Testis (tissue), 3 donors: ENCODE measurements around the gene LMNTD2. TPM values are rescaled to one million over a fixed set of nuclear protein-coding genes. Genes with fewer than 3 reads are reported as not detected.

Experiments
- DNase-seq: peaks from one replicate; pipeline ENCODE4 v3.0.0-alpha.2; 2019
- H3K27ac ChIP-seq, 2 donors: fragments of 200-600 bp; sonication (generic); one replicate each; pipeline ENCODE4 v1.5.1; 2019
- H3K27me3 ChIP-seq: fragments of 200-600 bp; sonication (generic); one replicate; pipeline ENCODE4 v1.5.1; 2019
- H3K36me3 ChIP-seq: fragments of 200-600 bp; sonication (generic); one replicate; pipeline ENCODE4 v1.5.1; 2017; ENCODE audit warnings: low read depth; ENCODE audit errors: missing control alignments
- H3K4me1 ChIP-seq: fragments of 200-600 bp; sonication (generic); one replicate; pipeline ENCODE4 v1.5.1; 2019
- H3K4me3 ChIP-seq, 2 donors: fragments of 200-600 bp; sonication (generic); one replicate each; pipeline ENCODE4 v1.5.1; 2017 to 2019
- H3K9me3 ChIP-seq: fragments of 200-600 bp; sonication (generic); one replicate; pipeline ENCODE4 v1.5.1; 2017
- POLR2A ChIP-seq: fragments of 450-650 bp; IDR thresholded peaks from one replicate; pipeline ENCODE4 v1.6.1; 2017; ENCODE audit warnings: antibody characterized with exemption, mild to moderate bottlenecking, moderate library complexity
- WGBS, 2 donors: methylation state at CpG; one replicate each; pipeline ENCODE4 v1.1.5; 2018; 5-methylcytosine and 5-hydroxymethylcytosine counted together
- intact Hi-C: fragments of 100-400 bp; cut with DNase I; formaldehyde crosslinking; loops from one replicate; pipeline ENCODE4 v1.15.1; 2023; ENCODE audit warnings: low total_unique reads
- microRNA counts, 2 donors: library from miRNA; unstranded; fragments of <30 nt; microRNA quantifications; one replicate each; lab custom pipeline; 2016
- microRNA-seq, 2 donors: library from miRNA; unstranded; fragments of <30 nt; microRNA quantifications; one replicate each; pipeline ENCODE4, GENCODE V29; 2016; ENCODE audit warnings: borderline number of aligned reads in 2 of 2, borderline replicate concordance in 1 of 2
- polyA plus RNA-seq: library from polyadenylated mRNA; stranded (reverse); fragments of 350-450 nt; fragmentation: Illumina TruSeq; extraction: RNeasy Lipid Tissue Mini Kit (QIAGEN cat#74804); gene quantifications from one replicate; pipeline ENCODE4 v1.2.3, GENCODE V29; 2014; ENCODE audit warnings: low read depth, low replicate concordance; ENCODE audit not compliant: insufficient read depth
- small RNA-seq, 2 donors: library from RNA; depleted of rRNA; stranded (forward); fragments of <200 nt; gene quantifications; one replicate each; pipeline ENCODE3, GENCODE V24; 2016
- total RNA-seq, 2 donors: library from RNA; depleted of rRNA; stranded (reverse); fragments of >200 nt; gene quantifications; one replicate each; pipeline ENCODE4 v1.2.3, GENCODE V29; 2016
- TF ChIP-seq, protein P1 (sequence below), 3 experiments: fragments of 450-650 bp in 2 of 3; fragments of 200-600 bp in 1 of 3; sonication (generic) in 1 of 3; IDR thresholded peaks; one replicate each; pipeline ENCODE4 v1.5.1; 2016 to 2019; ENCODE audit warnings: antibody characterized with exemption in 3 of 3, mild to moderate bottlenecking in 2 of 3, moderate library complexity in 1 of 3

The LMNTD2 gene
- total and polyA plus RNA-seq, 3 donors from 2014 or later, result 26.1 to 59.9 (median 29.2) TPM

DNA sequence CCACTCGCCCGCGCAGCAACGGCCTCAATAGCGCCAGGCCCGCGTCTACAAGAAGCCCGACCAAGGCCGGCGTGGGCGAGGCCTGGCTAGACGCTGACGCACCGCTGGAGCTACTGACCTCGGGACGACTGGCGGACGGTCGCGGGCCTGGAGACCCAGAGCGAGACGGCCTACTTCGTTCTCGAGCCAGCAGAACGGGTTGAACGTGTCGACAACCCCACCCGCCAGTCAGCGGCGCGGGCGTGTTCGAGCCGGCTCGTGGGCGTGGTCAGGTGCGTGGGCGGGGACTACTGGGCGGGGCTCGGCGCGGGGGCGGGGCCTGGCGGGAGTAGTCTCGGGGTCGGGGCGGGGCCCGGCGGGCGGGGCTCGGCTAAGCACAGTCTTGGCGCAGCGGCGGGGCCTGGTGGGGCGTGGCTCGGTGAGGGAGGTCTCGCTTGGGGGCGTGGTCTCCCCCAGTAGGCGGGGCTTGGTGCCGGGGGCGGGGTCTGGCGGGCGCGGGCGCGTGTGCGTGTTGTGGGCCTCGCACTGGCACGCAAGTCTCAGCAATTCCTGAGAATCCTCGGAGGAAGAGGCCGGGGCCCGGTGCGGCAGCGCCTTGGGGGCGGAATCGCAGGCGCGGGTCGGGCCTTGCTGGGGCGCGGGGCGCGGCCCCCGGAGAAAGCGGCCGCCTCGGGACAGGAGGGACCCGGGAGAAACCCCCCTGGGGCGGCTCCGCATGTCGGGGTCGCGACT, 53.4 kb downstream of the LMNTD2 start, which contains the start of gene RNH1:
Gene RNH1 (minus strand): TSS at position 248 of the 732 bp plus-strand sequence. CDS start 5,080 bp downstream, outside the sequence.
- H3K27me3 ChIP-seq, result no peaks in the 10 kb centered on the region
- WGBS, 2 donors, result 0% methylated on average over 11 to 35 of the region's 93 CpGs
- DNase-seq, result peak; percentile 99
- intact Hi-C loops, result no loop called here
- no peak for TF ChIP-seq POLR2A
- TF ChIP-seq, protein P1, sequence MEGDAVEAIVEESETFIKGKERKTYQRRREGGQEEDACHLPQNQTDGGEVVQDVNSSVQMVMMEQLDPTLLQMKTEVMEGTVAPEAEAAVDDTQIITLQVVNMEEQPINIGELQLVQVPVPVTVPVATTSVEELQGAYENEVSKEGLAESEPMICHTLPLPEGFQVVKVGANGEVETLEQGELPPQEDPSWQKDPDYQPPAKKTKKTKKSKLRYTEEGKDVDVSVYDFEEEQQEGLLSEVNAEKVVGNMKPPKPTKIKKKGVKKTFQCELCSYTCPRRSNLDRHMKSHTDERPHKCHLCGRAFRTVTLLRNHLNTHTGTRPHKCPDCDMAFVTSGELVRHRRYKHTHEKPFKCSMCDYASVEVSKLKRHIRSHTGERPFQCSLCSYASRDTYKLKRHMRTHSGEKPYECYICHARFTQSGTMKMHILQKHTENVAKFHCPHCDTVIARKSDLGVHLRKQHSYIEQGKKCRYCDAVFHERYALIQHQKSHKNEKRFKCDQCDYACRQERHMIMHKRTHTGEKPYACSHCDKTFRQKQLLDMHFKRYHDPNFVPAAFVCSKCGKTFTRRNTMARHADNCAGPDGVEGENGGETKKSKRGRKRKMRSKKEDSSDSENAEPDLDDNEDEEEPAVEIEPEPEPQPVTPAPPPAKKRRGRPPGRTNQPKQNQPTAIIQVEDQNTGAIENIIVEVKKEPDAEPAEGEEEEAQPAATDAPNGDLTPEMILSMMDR (IDR thresholded peaks at IDR 0.05), result no peak
- peaks cover 25% of the 10 kb centered on the region for H3K4me1 ChIP-seq
- no peaks in the 10 kb centered on the region for H3K36me3 ChIP-seq
- peak within 1 kb of the TSS; percentile 81 to 96 for H3K4me3 ChIP-seq
- H3K27ac ChIP-seq, result peak within 1 kb of the TSS; percentile 91 to 100
- no peaks in the 10 kb centered on the region for H3K9me3 ChIP-seq

DNA sequence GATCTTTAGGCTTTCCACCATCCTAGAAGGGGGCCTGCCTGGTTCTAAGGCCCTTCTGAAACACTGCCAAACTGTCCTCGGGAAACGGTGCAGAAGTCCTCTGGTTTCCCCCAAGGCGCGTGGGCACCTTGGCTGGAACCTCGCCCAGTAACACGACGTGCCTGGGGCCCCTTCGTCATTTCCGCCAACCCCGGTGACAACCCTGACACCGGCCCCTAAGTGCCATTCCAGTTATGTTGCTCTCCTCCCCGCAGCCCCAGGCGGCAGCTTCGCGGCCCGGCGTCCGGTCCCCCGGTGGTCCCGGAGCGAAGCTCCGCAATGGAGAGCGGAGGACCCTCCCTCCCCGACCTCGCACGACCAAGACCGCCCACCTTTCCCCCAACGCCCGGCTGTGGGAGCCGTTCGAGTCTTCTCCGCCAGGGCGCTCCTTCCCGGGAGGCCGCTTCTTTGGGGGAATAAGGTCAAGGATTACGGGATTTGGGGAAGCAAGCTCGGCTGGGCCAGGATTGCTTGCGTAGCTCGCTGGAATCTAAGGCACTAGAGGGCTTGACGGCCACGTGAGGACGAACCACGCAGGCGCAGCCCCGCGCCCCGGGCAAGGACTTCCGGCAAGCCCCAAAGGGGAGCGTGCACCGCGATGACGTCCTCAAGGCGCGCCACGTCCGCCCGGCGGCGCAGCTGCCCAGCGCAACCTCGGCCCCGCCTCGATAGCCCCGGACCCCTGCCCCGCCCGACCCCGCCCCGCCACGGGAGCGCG, 54.1 kb downstream of the LMNTD2 start:
- H3K4me1 ChIP-seq, result peaks cover 25% of the 10 kb centered on the region
- 1% methylated on average over 58 of the region's 71 CpGs; no CpG with 5 or more reads in 1 of the 2 donors for WGBS, 2 donors
- H3K27ac ChIP-seq, result peak overlapping the region; percentile 91 to 100
- no peaks in the 10 kb centered on the region for H3K9me3 ChIP-seq
- H3K27me3 ChIP-seq, result no peaks in the 10 kb centered on the region
- no peak for TF ChIP-seq POLR2A
- TF ChIP-seq, protein P1 (IDR thresholded peaks at IDR 0.05), result peak in 1 of 3 experiments; percentile 24
- H3K4me3 ChIP-seq, result peak overlapping the region; percentile 81 to 96
- no peaks in the 10 kb centered on the region for H3K36me3 ChIP-seq
- peak; percentile 97 for DNase-seq
- intact Hi-C loops, result no loop called here

DNA sequence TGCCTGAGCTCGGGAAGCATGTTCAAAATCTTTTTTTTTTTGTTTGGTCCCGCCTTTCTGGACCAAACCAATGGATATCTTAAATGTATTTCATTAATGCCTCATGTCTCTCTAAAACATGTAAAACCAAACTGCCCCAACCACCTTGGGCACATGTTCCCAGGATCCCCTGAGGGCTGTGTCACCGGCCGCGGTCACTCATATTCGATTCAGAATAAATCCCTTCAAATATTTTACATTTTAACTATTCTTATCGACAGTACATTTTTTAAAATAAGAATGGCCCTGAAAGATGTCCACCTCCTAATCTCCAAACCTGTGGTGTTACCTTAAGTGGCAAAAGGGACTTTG, 55.6 kb downstream of the LMNTD2 start:
- no peaks in the 10 kb centered on the region for H3K27me3 ChIP-seq
- intact Hi-C loops, result no loop called here
- H3K4me1 ChIP-seq, result peaks cover 25% of the 10 kb centered on the region
- H3K36me3 ChIP-seq, result no peaks in the 10 kb centered on the region
- H3K27ac ChIP-seq, result peak overlapping the region; percentile 23 to 83
- no peaks in the 10 kb centered on the region for H3K9me3 ChIP-seq
- peak overlapping the region; percentile 46 to 64 for H3K4me3 ChIP-seq
- no peak for TF ChIP-seq POLR2A
- TF ChIP-seq, protein P1 (IDR thresholded peaks at IDR 0.05), result no peak
- no peak for DNase-seq
- WGBS, 2 donors, result 37 to 49% methylated on average over 7 of the region's 7 CpGs

MicroRNA genes within 50 kb of the gene (microRNA counts, 767-probe panel; counts per million panel counts)
- microRNA hsa-miR-210 (lab: Ali Mortazavi, UCI), result 0 to 152 counts per million in 2 donors

Small RNA genes lying within 50 kb of the gene (microRNA-seq; reads per million reads assigned to microRNA genes)
- gene MIR210, result 91.8 to 96.0 reads per million in 2 donors

Small RNA genes lying within 50 kb of the gene (small RNA-seq; reads per million reads assigned to genes)
- gene MIR210, result 3.1 to 3.5 reads per million in 2 donors

Other genes starting within 250 kb of the LMNTD2 start
- 10 to 100 TPM; 63.1 to 93.3 TPM for gene IFITM1, start 246.7 kb downstream of the LMNTD2 start, total RNA-seq
- 146 TPM for gene IFITM1, start 246.7 kb downstream of the LMNTD2 start, polyA plus RNA-seq
- gene IFITM3, start 239.9 kb downstream of the LMNTD2 start, total RNA-seq, result 100 to 1,000 TPM; 256 to 459 TPM
- gene IFITM3, start 239.9 kb downstream of the LMNTD2 start, polyA plus RNA-seq, result 717 TPM
- 10 to 100 TPM in 1 of 2 donors, 1 to 10 TPM in 1; 7.2 to 10.1 TPM for gene B4GALNT4, start 191.2 kb downstream of the LMNTD2 start, total RNA-seq
- 4.3 TPM for gene B4GALNT4, start 191.2 kb downstream of the LMNTD2 start, polyA plus RNA-seq
- gene PKP3, start 166.5 kb downstream of the LMNTD2 start, total RNA-seq, result 1 to 10 TPM; 1.6 to 3.1 TPM
- 1.2 TPM for gene PKP3, start 166.5 kb downstream of the LMNTD2 start, polyA plus RNA-seq
- 10 to 100 TPM; 39.3 to 43.8 TPM for gene SIGIRR, start 145.7 kb downstream of the LMNTD2 start, total RNA-seq
- gene SIGIRR, start 145.7 kb downstream of the LMNTD2 start, polyA plus RNA-seq, result 35.5 TPM
- 1 to 10 TPM; 1.9 to 2.9 TPM for gene ANO9, start 118.7 kb downstream of the LMNTD2 start, total RNA-seq
- gene ANO9, start 118.7 kb downstream of the LMNTD2 start, polyA plus RNA-seq, result 1.6 TPM
- gene PTDSS2, start 110.5 kb downstream of the LMNTD2 start, total RNA-seq, result 100 to 1,000 TPM; 107 to 160 TPM
- 116 TPM for gene PTDSS2, start 110.5 kb downstream of the LMNTD2 start, polyA plus RNA-seq
- 100 to 1,000 TPM; 210 to 264 TPM for gene RNH1, start 53.5 kb downstream of the LMNTD2 start, total RNA-seq
- 211 TPM for gene RNH1, start 53.5 kb downstream of the LMNTD2 start, polyA plus RNA-seq
- gene HRAS, start 25.2 kb downstream of the LMNTD2 start, total RNA-seq, result 10 to 100 TPM; 35.1 to 49.7 TPM
- 31.4 TPM for gene HRAS, start 25.2 kb downstream of the LMNTD2 start, polyA plus RNA-seq
- gene LRRC56, start 23.2 kb downstream of the LMNTD2 start, total RNA-seq, result 10 to 100 TPM; 11.6 to 22.2 TPM
- gene LRRC56, start 23.2 kb downstream of the LMNTD2 start, polyA plus RNA-seq, result 23.5 TPM
- gene RASSF7, start 232 bp upstream of the LMNTD2 start, total RNA-seq, result 10 to 100 TPM; 22.0 to 35.7 TPM
- 13.2 TPM for gene RASSF7, start 232 bp upstream of the LMNTD2 start, polyA plus RNA-seq
- gene PHRF1, start 15.7 kb upstream of the LMNTD2 start, total RNA-seq, result 10 to 100 TPM; 62.9 to 74.4 TPM
- 30.2 TPM for gene PHRF1, start 15.7 kb upstream of the LMNTD2 start, polyA plus RNA-seq
- gene IRF7, start 55.2 kb upstream of the LMNTD2 start, total RNA-seq, result 10 to 100 TPM; 13.0 to 30.1 TPM
- gene IRF7, start 55.2 kb upstream of the LMNTD2 start, polyA plus RNA-seq, result 9.9 TPM
- gene CDHR5, start 64.2 kb upstream of the LMNTD2 start, total RNA-seq, result under 1 TPM; 0.12 to 0.63 TPM
- 2.3 TPM for gene CDHR5, start 64.2 kb upstream of the LMNTD2 start, polyA plus RNA-seq
- 1 to 10 TPM; 3.4 to 9.3 TPM for gene SCT, start 66.4 kb upstream of the LMNTD2 start, total RNA-seq
- gene SCT, start 66.4 kb upstream of the LMNTD2 start, polyA plus RNA-seq, result 1.5 TPM
- 1 to 10 TPM; 2.0 to 3.3 TPM for gene DRD4, start 76.5 kb upstream of the LMNTD2 start, total RNA-seq
- gene DRD4, start 76.5 kb upstream of the LMNTD2 start, polyA plus RNA-seq, result 1.5 TPM
- 100 to 1,000 TPM in 1 of 2 donors, 10 to 100 TPM in 1; 82.5 to 116 TPM for gene DEAF1, start 134.5 kb upstream of the LMNTD2 start, total RNA-seq
- gene DEAF1, start 134.5 kb upstream of the LMNTD2 start, polyA plus RNA-seq, result 47.9 TPM
- 10 to 100 TPM; 72.8 to 74.5 TPM for gene TMEM80, start 135.1 kb upstream of the LMNTD2 start, total RNA-seq
- gene TMEM80, start 135.1 kb upstream of the LMNTD2 start, polyA plus RNA-seq, result 38.9 TPM
- 10 to 100 TPM; 27.3 to 29.1 TPM for gene EPS8L2, start 145.5 kb upstream of the LMNTD2 start, total RNA-seq
- 14.3 TPM for gene EPS8L2, start 145.5 kb upstream of the LMNTD2 start, polyA plus RNA-seq
- 10 to 100 TPM; 84.8 to 88.1 TPM for gene TALDO1, start 186.7 kb upstream of the LMNTD2 start, total RNA-seq
- 86.6 TPM for gene TALDO1, start 186.7 kb upstream of the LMNTD2 start, polyA plus RNA-seq
- 10 to 100 TPM; 80.9 to 84.2 TPM for gene GATD1, start 216.7 kb upstream of the LMNTD2 start, total RNA-seq
- 64.3 TPM for gene GATD1, start 216.7 kb upstream of the LMNTD2 start, polyA plus RNA-seq
- gene CEND1, start 229.4 kb upstream of the LMNTD2 start, total RNA-seq, result 1 to 10 TPM; 1.0 to 2.1 TPM
- gene CEND1, start 229.4 kb upstream of the LMNTD2 start, polyA plus RNA-seq, result 0.50 TPM
- 10 to 100 TPM; 39.7 to 42.4 TPM for gene SLC25A22, start 237.5 kb upstream of the LMNTD2 start, total RNA-seq
- gene SLC25A22, start 237.5 kb upstream of the LMNTD2 start, polyA plus RNA-seq, result 25.1 TPM
- gene PIDD1, start 244.5 kb upstream of the LMNTD2 start, total RNA-seq, result 10 to 100 TPM; 50.7 to 59.3 TPM
- gene PIDD1, start 244.5 kb upstream of the LMNTD2 start, polyA plus RNA-seq, result 17.6 TPM
- 100 to 1,000 TPM; 193 to 864 TPM for gene RPLP2, start 249.2 kb upstream of the LMNTD2 start, total RNA-seq
- gene RPLP2, start 249.2 kb upstream of the LMNTD2 start, polyA plus RNA-seq, result 943 TPM